Liver (tissue), 9 donors: ENCODE results near the gene NYAP1. TPM values are rescaled to one million over a fixed set of nuclear protein-coding genes. Genes with fewer than 3 reads are reported as not detected.

Experiments
- DNase-seq: peaks from one replicate; pipeline ENCODE4 v3.0.0-alpha.2; 2017; ENCODE audit warnings: low spot score
- H3K27ac ChIP-seq, 2 donors: one replicate each; pipeline ENCODE4 v1.7.0; 2013; ENCODE audit warnings: inconsistent platforms in 2 of 2, low read length in 2 of 2, control low read depth in 1 of 2, low read depth in 1 of 2, mild to moderate bottlenecking in 1 of 2
- H3K27me3 ChIP-seq, 4 donors: one replicate each; pipeline versions ENCODE4 v1.6.1 to v1.7.0; 2013; ENCODE audit warnings: low read length in 3 of 4, inconsistent platforms in 1 of 4, mild to moderate bottlenecking in 1 of 4, moderate library complexity in 1 of 4; ENCODE audit not compliant: control insufficient read depth in 4 of 4, insufficient read depth in 4 of 4
- H3K36me3 ChIP-seq, 4 donors: one replicate each; pipeline versions ENCODE4 v1.6.1 to v1.7.0; 2013; ENCODE audit warnings: low read length in 3 of 4, mild to moderate bottlenecking in 3 of 4, low read depth in 1 of 4, moderate library complexity in 1 of 4; ENCODE audit not compliant: control insufficient read depth in 4 of 4, insufficient read depth in 3 of 4
- H3K4me1 ChIP-seq, 4 donors: one replicate each; pipeline versions ENCODE4 v1.6.1 to v1.7.0; 2013; ENCODE audit warnings: low read length in 3 of 4, mild to moderate bottlenecking in 3 of 4, moderate library complexity in 1 of 4; ENCODE audit not compliant: control insufficient read depth in 4 of 4, insufficient read depth in 4 of 4
- H3K4me3 ChIP-seq, 3 donors: one replicate each; pipeline versions ENCODE4 v1.6.1 to v1.7.0; 2013; ENCODE audit warnings: low read length in 3 of 3, control low read depth in 1 of 3, low read depth in 1 of 3, mild to moderate bottlenecking in 1 of 3
- H3K9ac ChIP-seq, 2 donors: one replicate each; pipeline ENCODE4 v1.7.0; 2013; ENCODE audit warnings: low read length in 2 of 2, mild to moderate bottlenecking in 2 of 2, moderate library complexity in 2 of 2, control low read depth in 1 of 2, low read depth in 1 of 2
- H3K9me3 ChIP-seq, 4 donors: one replicate each; pipeline versions ENCODE4 v1.6.1 to v1.7.0; 2013; ENCODE audit warnings: low read length in 3 of 4; ENCODE audit not compliant: control insufficient read depth in 4 of 4
- ATF3 ChIP-seq: IDR thresholded peaks from 2 replicates; pipeline ENCODE4 v1.6.1; 2016; ENCODE audit warnings: antibody characterized with exemption
- CTCF ChIP-seq: fragments of 150-350 bp; IDR thresholded peaks from 2 replicates; pipeline ENCODE4 v1.5.1; 2017; ENCODE audit warnings: improper control_type of control experiment, low read depth, low read length; ENCODE audit not compliant: missing input control
- EGR1 ChIP-seq, 2 donors: IDR thresholded peaks; 2 replicates each; pipeline ENCODE4 v1.6.1; 2016 to 2018; ENCODE audit warnings: antibody characterized with exemption in 2 of 2, low read depth in 2 of 2
- FOXA2 ChIP-seq: IDR thresholded peaks from 2 replicates; pipeline ENCODE4 v1.6.1; 2016; ENCODE audit warnings: antibody characterized with exemption
- GABPA ChIP-seq, 2 donors: IDR thresholded peaks in 1 of 2; conservative IDR thresholded peaks in 1 of 2; 2 replicates each; pipeline ENCODE4 v1.6.1; 2016; ENCODE audit warnings: antibody characterized with exemption in 2 of 2, mild to moderate bottlenecking in 1 of 2, moderate library complexity in 1 of 2
- HNF4A ChIP-seq, 2 donors: conservative IDR thresholded peaks; 2 replicates each; pipeline ENCODE4 v1.6.1; 2016; ENCODE audit warnings: antibody characterized with exemption in 2 of 2, mild to moderate bottlenecking in 2 of 2
- HNF4G ChIP-seq: IDR thresholded peaks from 2 replicates; pipeline ENCODE4 v1.6.1; 2016; ENCODE audit warnings: antibody characterized with exemption
- JUND ChIP-seq, 2 donors: IDR thresholded peaks; 2 replicates each; pipeline ENCODE4 v1.6.1; 2016; ENCODE audit warnings: antibody characterized with exemption in 2 of 2
- MAX ChIP-seq: IDR thresholded peaks from 2 replicates; pipeline ENCODE4 v1.6.1; 2016; ENCODE audit warnings: antibody characterized with exemption
- NR2F2 ChIP-seq: IDR thresholded peaks from 2 replicates; pipeline ENCODE4 v1.6.1; 2016; ENCODE audit warnings: antibody characterized with exemption
- RAD21 ChIP-seq, 2 donors: IDR thresholded peaks; 2 replicates each; pipeline ENCODE4 v1.6.1; 2016; ENCODE audit warnings: antibody characterized with exemption in 2 of 2, mild to moderate bottlenecking in 2 of 2
- REST ChIP-seq: IDR thresholded peaks from 2 replicates; pipeline ENCODE4 v1.6.1; 2016; ENCODE audit warnings: antibody characterized with exemption, mild to moderate bottlenecking
- RXRA ChIP-seq, 2 donors: IDR thresholded peaks; 2 replicates each; pipeline ENCODE4 v1.6.1; 2017 to 2018; ENCODE audit warnings: antibody characterized with exemption in 2 of 2, mild to moderate bottlenecking in 1 of 2
- SP1 ChIP-seq: IDR thresholded peaks from 2 replicates; pipeline ENCODE4 v1.6.1; 2018; ENCODE audit warnings: antibody characterized with exemption, mild to moderate bottlenecking
- TAF1 ChIP-seq: conservative IDR thresholded peaks from 2 replicates; pipeline ENCODE4 v1.6.1; 2016; ENCODE audit warnings: antibody characterized with exemption, mild to moderate bottlenecking
- YY1 ChIP-seq: IDR thresholded peaks from 2 replicates; pipeline ENCODE4 v1.6.1; 2016; ENCODE audit warnings: antibody characterized with exemption, mild to moderate bottlenecking
- ZBTB33 ChIP-seq: IDR thresholded peaks from 2 replicates; pipeline ENCODE4 v1.6.1; 2016; ENCODE audit warnings: antibody characterized with exemption
- WGBS: extraction: QIAGEN DNeasy Blood & Tissue Kit; methylation state at CpG from one replicate; pipeline ENCODE4 v1.1.7; 2013; 5-methylcytosine and 5-hydroxymethylcytosine counted together
- polyA plus RNA-seq, 2 donors: library from polyadenylated mRNA; stranded (reverse) in 1 of 2; unstranded in 1 of 2; fragments of 200-250 nt in 1 of 2; fragments of >200 nt in 1 of 2; fragmentation: Nextera tagmentation in 1 of 2; extraction: Ambion mirVana in 1 of 2; gene quantifications; one replicate each; pipeline versions ENCODE4 v1.2.1 to v1.2.3, GENCODE V29; 2013 to 2015
- total RNA-seq, 2 donors: library from RNA; depleted of rRNA; stranded (reverse); fragments of >200 nt; gene quantifications; one replicate each; pipeline ENCODE4 v1.2.3, GENCODE V29; 2014
- donor health status: healthy.
- donor health status: healthy.
- donor health status: healthy.
- donor health status: healthy.
- donor health status: healthy.

The NYAP1 gene
- total and polyA plus RNA-seq, 4 donors, result 0.08 to 0.29 (median 0.09) TPM; not detected in 1

- no peak for TF ChIP-seq MAX
- no peak for TF ChIP-seq NR2F2
- no peak for TF ChIP-seq HNF4A (conservative IDR thresholded peaks at IDR 0.05)
- TF ChIP-seq EGR1 (IDR thresholded peaks at IDR 0.05; ENCODE audit: low read depth in 2 of 2), result no peak
- no peak for TF ChIP-seq CTCF
- TF ChIP-seq RXRA (IDR thresholded peaks at IDR 0.05), result no peak
These were observed 1.0 kb upstream of the NYAP1 start (continued) for GRCh38 chr7:100482728-100483089.

- WGBS, result under 1% methylated on average over 79 of the region's 79 CpGs
- no peaks in the 10 kb centered on the region for H3K36me3 ChIP-seq
- no peaks in the 10 kb centered on the region for H3K27me3 ChIP-seq
- no peak overlapping the region for H3K9ac ChIP-seq
- H3K27ac ChIP-seq, result no peak overlapping the region
- H3K4me1 ChIP-seq, result peaks cover 1 to 20% (median 7%) of the 10 kb centered on the region in 4 donors
- peak; percentile 90 for DNase-seq
- peak overlapping the region; percentile 37 to 61 (median 54) for H3K4me3 ChIP-seq
- H3K9me3 ChIP-seq, result no peaks in the 10 kb centered on the region
- TF ChIP-seq RAD21 (IDR thresholded peaks at IDR 0.05) (peak; percentile 21 to 61), GABPA (IDR thresholded peaks at IDR 0.05 in 1 of 2, conservative IDR thresholded peaks at IDR 0.05 in 1 of 2) (no peak), CTCF (peak; percentile 80)
These were observed 521 bp upstream of the NYAP1 start for GRCh38 chr7:100483090-100483721.

DNA sequence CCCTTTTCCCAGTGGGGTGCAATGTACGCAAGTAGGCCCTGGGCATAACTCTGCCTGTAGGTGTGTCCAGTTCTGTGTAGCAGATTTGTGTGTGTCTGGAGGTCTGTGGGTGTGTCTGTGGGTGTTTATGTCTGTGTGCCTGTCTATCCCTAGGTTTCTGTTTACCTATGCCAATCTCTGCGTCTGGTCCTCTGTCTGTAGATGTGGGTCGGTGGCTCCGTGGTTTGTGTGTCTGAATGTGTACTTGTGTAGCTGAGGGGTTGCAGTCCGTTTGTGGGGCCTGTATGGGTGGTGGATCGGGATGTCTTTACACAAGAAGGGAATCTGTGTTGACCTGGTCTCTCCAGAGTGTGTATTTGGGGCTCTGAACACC lies 932 bp downstream of the NYAP1 start:
- Histone ChIP-seq H3K27ac (no peak overlapping the region), H3K4me1 (peaks cover under 1 to 11% (median 4%) of the 10 kb centered on the region in 4 donors), H3K27me3 (no peaks in the 10 kb centered on the region), H3K4me3 (no peak overlapping the region), H3K36me3 (no peaks in the 10 kb centered on the region), H3K9me3 (no peaks in the 10 kb centered on the region), H3K9ac (no peak overlapping the region)
- no peak for DNase-seq
- WGBS, result 87% methylated on average over 6 of the region's 6 CpGs
- TF ChIP-seq YY1, result no peak
- TF ChIP-seq ZBTB33, result no peak
- TF ChIP-seq SP1, result no peak
- TF ChIP-seq CTCF, result no peak
- no peak for TF ChIP-seq HNF4G
- TF ChIP-seq JUND (IDR thresholded peaks at IDR 0.05), result no peak
- no peak for TF ChIP-seq FOXA2
- no peak for TF ChIP-seq REST
- no peak for TF ChIP-seq MAX
- TF ChIP-seq ATF3, result no peak
- no peak for TF ChIP-seq TAF1
- no peak for TF ChIP-seq GABPA (IDR thresholded peaks at IDR 0.05 in 1 of 2, conservative IDR thresholded peaks at IDR 0.05 in 1 of 2)
